Astrocyte of the cerebellum (primary cell): ENCODE data around the gene USP20.

Experiments used
- DNase-seq: peaks from one replicate; pipeline ENCODE4 v3.0.0-alpha.2; 2011; ENCODE audit warnings: low read depth
- H3K4me3 ChIP-seq: 2 replicates; pipeline ENCODE4 v1.5.1; 2011; ENCODE audit warnings: mild to moderate bottlenecking, low read depth, low read length, moderate library complexity
- CTCF ChIP-seq: IDR thresholded peaks from 2 replicates; pipeline ENCODE4 v1.5.1; 2012; ENCODE audit warnings: low read length, low read depth, moderate library complexity, mild to moderate bottlenecking; ENCODE audit errors: missing control alignments
- in situ Hi-C: cut with HindIII; loops from 2 replicates; pipeline ENCODE4 v1.10.0; 2017; ENCODE audit warnings: low sequenced_read_pairs

Gene USP20

DNA sequence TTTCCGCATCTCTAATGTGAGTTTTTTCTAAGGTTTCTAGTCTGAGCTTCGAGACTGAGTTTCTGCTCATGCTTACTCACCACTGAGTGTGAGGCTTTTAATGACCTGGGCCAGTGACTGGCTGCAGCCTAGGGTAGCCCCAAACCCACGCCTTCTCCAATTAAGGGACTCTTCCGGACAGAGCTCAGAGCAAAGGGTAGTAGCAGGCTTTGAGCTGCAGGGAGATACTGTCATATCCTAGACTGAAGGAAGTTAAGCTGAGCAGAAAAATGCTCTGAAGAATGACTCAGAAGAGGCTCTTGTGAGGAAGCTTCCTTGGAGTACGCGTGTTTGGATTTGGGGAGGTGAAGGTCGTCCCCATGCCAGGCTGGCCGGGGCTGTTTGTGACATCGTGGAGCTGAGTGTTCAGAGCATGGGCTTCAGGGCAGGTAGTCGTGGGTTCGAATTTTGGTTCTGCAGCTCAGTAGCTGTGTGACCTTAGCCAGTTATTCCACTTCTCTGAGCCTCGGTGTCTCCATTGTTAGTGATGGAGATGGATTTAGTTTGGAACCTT is 3.5 kb downstream of the USP20 start:
- in situ Hi-C loops: loop anchor here (25.0 kb wide), 1 partner anchor 249 kb away; no protein-coding TSS in a partner anchor
- no peak for DNase-seq
- TF ChIP-seq CTCF: no peak
- H3K4me3 ChIP-seq: no peak overlapping the region

DNA sequence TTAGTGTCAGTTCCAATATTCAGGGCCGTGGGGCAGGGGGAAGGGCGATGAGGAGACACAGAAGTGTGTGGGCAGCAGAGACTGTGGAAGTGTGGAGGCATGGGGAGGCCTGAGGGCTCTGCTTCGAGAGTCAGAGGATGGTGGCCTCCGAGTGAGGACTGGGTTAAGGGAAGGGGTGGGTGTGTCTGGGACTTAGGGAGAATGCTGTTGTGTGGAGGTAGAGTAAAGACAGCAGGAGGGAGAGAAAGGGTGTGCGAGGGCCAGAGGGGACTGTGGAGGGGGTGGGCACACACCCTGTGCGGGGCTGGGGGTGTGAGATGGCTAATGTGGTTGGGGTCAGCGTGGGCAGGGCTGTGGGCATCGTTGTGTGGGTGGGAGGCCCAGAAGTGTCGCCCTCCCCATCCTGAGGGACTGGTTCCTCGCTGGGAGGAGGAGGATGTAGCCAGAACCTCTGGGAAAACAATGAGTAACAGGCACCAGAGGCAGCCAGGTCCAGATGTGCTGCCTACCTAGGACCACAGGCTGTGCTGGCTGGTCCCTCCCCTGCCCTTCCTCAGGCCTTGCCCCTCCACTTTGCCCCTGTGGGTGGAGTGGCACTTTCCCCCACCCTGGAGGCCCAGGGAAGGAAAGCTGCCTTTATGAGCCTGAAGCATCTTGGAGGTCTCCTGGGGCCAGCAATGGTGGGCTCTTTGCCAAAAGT is 4.2 kb downstream of the USP20 start:
- no peak for DNase-seq
- in situ Hi-C loops: loop anchor here (25.0 kb wide), 1 partner anchor 248 kb away; no protein-coding TSS in a partner anchor
- no peak for TF ChIP-seq CTCF
- no peak overlapping the region for H3K4me3 ChIP-seq

DNA sequence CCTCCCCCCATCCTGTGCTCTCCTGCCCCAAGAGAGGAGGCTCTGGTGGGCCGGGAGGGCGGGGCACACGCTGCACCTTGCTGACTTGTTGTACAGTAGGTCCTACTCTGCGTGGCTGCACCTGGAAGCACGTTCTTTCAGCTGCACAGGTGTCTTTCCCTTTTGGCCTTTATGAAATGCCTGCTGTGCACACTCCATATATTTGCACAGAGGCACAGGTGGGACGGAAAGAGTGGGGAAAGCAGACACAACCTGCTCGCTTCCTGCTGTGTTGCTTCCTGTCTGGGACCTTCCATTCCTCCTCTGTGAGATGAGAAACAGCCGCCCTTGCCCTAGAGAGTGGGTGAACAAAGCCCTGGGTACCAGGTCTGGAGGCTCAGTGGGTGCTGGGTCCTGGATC is 4.8 kb downstream of the USP20 start:
- DNase-seq: no peak
- in situ Hi-C loops: loop anchor here (25.0 kb wide), 1 partner anchor 247 kb away; no protein-coding TSS in a partner anchor
- TF ChIP-seq CTCF: no peak
- H3K4me3 ChIP-seq: no peak overlapping the region

GRCh38 chr9:129841071-129841470 is 5.8 kb downstream of the USP20 start:
- H3K4me3 ChIP-seq: no peak overlapping the region
- no peak for DNase-seq
- in situ Hi-C loops: loop anchor here (25.0 kb wide), 1 partner anchor 246 kb away; no protein-coding TSS in a partner anchor
- TF ChIP-seq CTCF: no peak

DNA sequence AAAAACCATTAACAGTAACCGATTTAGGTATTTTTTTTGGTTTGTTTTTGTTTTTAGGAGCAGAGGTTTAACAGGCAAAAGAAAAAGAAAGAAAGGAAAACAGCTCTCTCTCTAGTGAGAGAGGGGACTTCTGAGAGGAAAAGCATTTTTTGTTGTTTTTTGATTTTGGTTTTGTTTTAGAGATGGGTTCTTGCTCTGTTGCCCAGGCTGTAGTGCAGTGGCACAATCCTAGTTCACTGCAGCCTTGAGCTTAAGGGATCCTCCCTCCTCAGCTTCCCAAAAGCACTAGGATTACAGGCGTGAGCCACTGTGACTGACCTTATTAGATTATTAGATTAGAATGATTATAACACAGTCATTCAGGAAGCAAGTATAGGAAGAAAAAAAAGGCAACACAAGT is 10.1 kb downstream of the USP20 start:
- H3K4me3 ChIP-seq: no peak overlapping the region
- TF ChIP-seq CTCF: no peak
- in situ Hi-C loops: loop anchor here (25.0 kb wide), 1 partner anchor 242 kb away; no protein-coding TSS in a partner anchor
- no peak for DNase-seq

DNA sequence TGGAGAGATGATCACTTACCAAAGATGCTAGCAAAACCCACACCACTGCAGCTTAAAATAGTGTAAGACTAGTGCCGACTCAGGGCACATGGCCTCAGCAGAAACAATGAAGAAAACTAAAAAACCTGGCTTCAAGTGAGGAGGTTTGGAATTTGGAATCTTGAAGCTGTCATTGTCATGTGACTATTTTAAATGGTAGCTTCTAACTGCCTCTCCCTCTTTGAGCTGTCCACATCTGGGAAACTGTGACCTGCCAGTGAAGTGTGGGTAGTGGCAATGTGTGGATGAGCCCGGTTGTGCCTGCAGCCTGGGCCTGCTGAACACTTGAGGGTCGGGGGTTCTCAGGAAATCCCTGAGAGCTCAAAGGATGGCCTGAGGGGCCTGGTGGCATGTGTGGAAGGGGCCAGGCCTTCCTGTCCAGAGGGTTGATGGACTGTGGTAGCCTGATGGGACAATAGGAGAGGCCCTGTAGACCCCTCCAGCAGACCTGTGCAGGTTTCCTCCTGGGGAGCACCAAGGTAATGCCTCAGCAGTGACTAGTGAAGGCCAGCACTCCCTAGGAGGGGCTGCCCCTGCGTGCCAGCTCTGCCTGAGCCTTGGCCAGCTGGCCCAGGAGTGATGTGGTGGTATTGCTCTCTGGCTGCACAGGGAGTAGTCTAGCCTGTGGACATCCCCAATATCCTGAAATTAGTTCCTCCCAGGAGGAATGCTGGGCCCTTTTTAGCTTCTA is 13.6 kb downstream of the USP20 start:
- in situ Hi-C loops: loop anchor here (25.0 kb wide), 1 partner anchor 238 kb away; no protein-coding TSS in a partner anchor

More for the DNA sequence above, 13.6 kb downstream of the USP20 start:
- no peak for DNase-seq
- TF ChIP-seq CTCF: no peak
- H3K4me3 ChIP-seq: no peak overlapping the region
